H9 (cell line): Measurements from ENCODE around the gene DIO1. TPM values are rescaled to one million over a fixed set of nuclear protein-coding genes. Genes with fewer than 3 reads are reported as not detected.

Source experiments
- DNase-seq: peaks from one replicate; pipeline ENCODE4 v3.0.0-alpha.2; 2017
- H2AFZ ChIP-seq: one replicate; pipeline ENCODE4 v1.6.1; 2013; ENCODE audit warnings: mild to moderate bottlenecking, low read length, control low read depth, moderate library complexity
- H2AK5ac ChIP-seq: 2 replicates; pipeline ENCODE4 v1.6.1; 2013; ENCODE audit warnings: low read length, control low read depth, mixed read lengths; ENCODE audit not compliant: insufficient read length
- H2BK120ac ChIP-seq: one replicate; pipeline ENCODE4 v1.6.1; 2013; ENCODE audit warnings: low read depth, mild to moderate bottlenecking, low read length, control low read depth, inconsistent platforms; ENCODE audit not compliant: poor library complexity, severe bottlenecking
- H2BK12ac ChIP-seq: 2 replicates; pipeline ENCODE4 v1.6.1; 2013; ENCODE audit warnings: low read length, control low read depth, mixed read lengths, low read depth; ENCODE audit not compliant: insufficient read length
- H2BK15ac ChIP-seq: 2 replicates; pipeline ENCODE4 v1.6.1; 2013; ENCODE audit warnings: low read depth, low read length, control low read depth
- H2BK20ac ChIP-seq: one replicate; pipeline ENCODE4 v1.6.1; 2013; ENCODE audit warnings: low read depth, mild to moderate bottlenecking, low read length, control low read depth, inconsistent platforms; ENCODE audit not compliant: poor library complexity, severe bottlenecking
- H2BK5ac ChIP-seq: 2 replicates; pipeline ENCODE4 v1.6.1; 2013; ENCODE audit warnings: low read length, control low read depth, mixed read lengths; ENCODE audit not compliant: insufficient read length
- H3K14ac ChIP-seq: 2 replicates; pipeline ENCODE4 v1.6.1; 2013; ENCODE audit warnings: low read length, control low read depth; ENCODE audit not compliant: insufficient read depth
- H3K18ac ChIP-seq: 2 replicates; pipeline ENCODE4 v1.6.1; 2013; ENCODE audit warnings: low read depth, mild to moderate bottlenecking, mixed read lengths, low read length, control low read depth; ENCODE audit not compliant: insufficient read length
- H3K23ac ChIP-seq: 2 replicates; pipeline ENCODE4 v1.6.1; 2013; ENCODE audit warnings: low read length, control low read depth, mixed read lengths, low read depth; ENCODE audit not compliant: insufficient read length
- H3K23me2 ChIP-seq: 2 replicates; pipeline ENCODE4 v1.6.1; 2013; ENCODE audit warnings: low read depth, mild to moderate bottlenecking, mixed read lengths, low read length, control low read depth; ENCODE audit not compliant: insufficient read length, poor library complexity, severe bottlenecking
- H3K27ac ChIP-seq: 2 replicates; pipeline ENCODE4 v1.5.1; 2013; ENCODE audit warnings: low read length, control low read depth, mixed read lengths, low read depth; ENCODE audit not compliant: insufficient read length
- H3K27me3 ChIP-seq: 2 replicates; pipeline ENCODE4 v1.6.1; 2013; ENCODE audit warnings: low read length, control low read depth, inconsistent platforms; ENCODE audit not compliant: insufficient read depth
- H3K4ac ChIP-seq: 2 replicates; pipeline ENCODE4 v1.6.1; 2013; ENCODE audit warnings: low read depth, mild to moderate bottlenecking, control low read depth, inconsistent platforms, low read length, moderate library complexity
- H3K4me1 ChIP-seq: 2 replicates; pipeline ENCODE4 v1.6.1; 2013; ENCODE audit warnings: low read length, control low read depth, inconsistent platforms; ENCODE audit not compliant: insufficient read depth
- H3K4me2 ChIP-seq: 2 replicates; pipeline ENCODE4 v1.6.1; 2013; ENCODE audit warnings: low read length, control low read depth, mixed read lengths; ENCODE audit not compliant: insufficient read length, insufficient read depth
- H3K56ac ChIP-seq: 2 replicates; pipeline ENCODE4 v1.6.1; 2013; ENCODE audit warnings: low read depth, mild to moderate bottlenecking, mixed read lengths, low read length, control low read depth; ENCODE audit not compliant: insufficient read length
- H3K79me1 ChIP-seq: 2 replicates; pipeline ENCODE4 v1.6.1; 2013; ENCODE audit warnings: low read depth, mild to moderate bottlenecking, moderate library complexity, low read length, control low read depth, inconsistent platforms; ENCODE audit not compliant: insufficient read depth, poor library complexity, severe bottlenecking
- H3K79me2 ChIP-seq: 2 replicates; pipeline ENCODE4 v1.6.1; 2013; ENCODE audit warnings: low read length, control low read depth, inconsistent platforms; ENCODE audit not compliant: insufficient read depth
- H3K9ac ChIP-seq: 2 replicates; pipeline ENCODE4 v1.6.1; 2013; ENCODE audit warnings: low read length, control low read depth, mixed read lengths; ENCODE audit not compliant: insufficient read length; ENCODE audit errors: extremely low read depth
- H3K9me3 ChIP-seq: one replicate; pipeline ENCODE4 v1.6.1; 2013; ENCODE audit warnings: low read depth, low read length, inconsistent platforms; ENCODE audit not compliant: control insufficient read depth
- H3T11ph ChIP-seq: one replicate; pipeline ENCODE4 v1.6.1; 2013; ENCODE audit warnings: mild to moderate bottlenecking, low read length, control low read depth, inconsistent platforms
- H4K20me1 ChIP-seq: one replicate; pipeline ENCODE4 v1.6.1; 2013; ENCODE audit not compliant: control insufficient read depth, insufficient read length, insufficient read depth
- H4K5ac ChIP-seq: 2 replicates; pipeline ENCODE4 v1.6.1; 2013; ENCODE audit warnings: low read depth, mild to moderate bottlenecking, mixed read lengths, low read length, control low read depth; ENCODE audit not compliant: insufficient read length
- H4K8ac ChIP-seq: replicated peaks from 2 replicates; pipeline ENCODE4 v1.6.1; 2013; ENCODE audit warnings: low read length, control low read depth, mixed read lengths, low read depth; ENCODE audit not compliant: insufficient read length
- H4K91ac ChIP-seq: 2 replicates; pipeline ENCODE4 v1.6.1; 2013; ENCODE audit warnings: low read depth, mild to moderate bottlenecking, moderate library complexity, mixed read lengths, low read length, control low read depth; ENCODE audit not compliant: insufficient read length
- H3K27ac Mint-ChIP-seq, 3 experiments: 2 replicates in 2 of 3; 3 replicates in 1 of 3; pipeline ENCODE4 v1.8.0; 2020 to 2021; ENCODE audit warnings: mixed read lengths in 3 of 3, mild to moderate bottlenecking in 1 of 3, moderate library complexity in 1 of 3
- H3K27me3 Mint-ChIP-seq: 2 replicates; pipeline ENCODE4 v1.8.0; 2021; ENCODE audit warnings: low read depth, mild to moderate bottlenecking, moderate library complexity, mixed read lengths
- H3K36me3 Mint-ChIP-seq, 3 experiments: 2 replicates in 2 of 3; 3 replicates in 1 of 3; pipeline ENCODE4 v1.8.0; 2020 to 2021; ENCODE audit warnings: low read depth in 3 of 3, mixed read lengths in 3 of 3; ENCODE audit not compliant: insufficient read depth in 1 of 3
- H3K4me1 Mint-ChIP-seq, 2 experiments: 2 replicates each; pipeline ENCODE4 v1.8.0; 2020; ENCODE audit warnings: mixed read lengths in 2 of 2
- H3K4me3 Mint-ChIP-seq, 2 experiments: 2 replicates in 1 of 2; 3 replicates in 1 of 2; pipeline ENCODE4 v1.8.0; 2020 to 2021; ENCODE audit warnings: mild to moderate bottlenecking in 2 of 2, mixed read lengths in 2 of 2, moderate library complexity in 1 of 2
- H3K9me3 Mint-ChIP-seq, 2 experiments: 2 replicates in 1 of 2; 3 replicates in 1 of 2; pipeline ENCODE4 v1.8.0; 2020; ENCODE audit warnings: mild to moderate bottlenecking in 2 of 2, mixed read lengths in 2 of 2, moderate library complexity in 1 of 2
- WGBS: extraction: QIAGEN DNeasy Blood & Tissue Kit; methylation state at CpG from one replicate; pipeline ENCODE4 v1.1.7; 2013; ENCODE audit warnings: missing lambda C conversion rate, low lambda C conversion rate, mixed read lengths; ENCODE audit not compliant: insufficient read length; ENCODE audit errors: extremely low coverage; 5-methylcytosine and 5-hydroxymethylcytosine counted together
- total RNA-seq: library from RNA; stranded (reverse); gene quantifications from 2 replicates; pipeline ENCODE4 v1.2.1, GENCODE V29; 2021
- TF ChIP-seq, protein P1 (sequence below): fragments of 200-600 bp; sonication (generic); conservative IDR thresholded peaks from 3 replicates; pipeline ENCODE4 v1.8.0; 2021; ENCODE audit warnings: antibody characterized with exemption, mild to moderate bottlenecking

Gene DIO1
- total RNA-seq, 1 experiment from 2014 or later, result not detected

DNA sequence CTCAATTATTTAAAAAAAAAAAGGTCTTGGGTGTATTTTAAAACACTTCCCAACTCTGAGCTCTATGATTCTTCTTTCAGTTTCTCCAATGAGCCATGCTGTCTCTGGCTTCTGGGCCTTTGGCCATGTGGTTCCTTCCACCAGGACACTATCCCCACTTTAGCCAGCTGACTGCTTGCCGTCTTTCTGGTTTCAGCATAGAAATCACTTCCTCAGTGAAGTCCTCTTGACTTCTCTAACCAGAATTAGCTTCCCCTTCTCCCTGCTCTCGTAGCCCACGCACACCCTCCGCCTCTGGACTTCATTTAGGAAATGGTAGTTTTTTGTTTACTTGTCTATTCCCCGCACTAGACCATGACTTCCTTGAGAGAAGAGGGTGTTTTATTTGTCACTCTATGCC lies 1.1 kb upstream of the DIO1 start:
- no CpG with 5 or more reads among the region's 5 CpGs for WGBS
- H3K9me3 ChIP-seq, result no peaks in the 10 kb centered on the region
- no peak overlapping the region for H2BK5ac ChIP-seq
- no peak overlapping the region for H3K18ac ChIP-seq
- H4K20me1 ChIP-seq, result no peaks in the 10 kb centered on the region
- H3K9me3 Mint-ChIP-seq, result no peaks in the 10 kb centered on the region
- H3K4ac ChIP-seq, result no peak overlapping the region
- no peaks in the 10 kb centered on the region; the same call in 1 of the 2 replicates for H3K4me1 ChIP-seq
- no peak overlapping the region for H4K5ac ChIP-seq
- H3K27me3 Mint-ChIP-seq, result peaks cover 10% of the 10 kb centered on the region
- peaks cover 0 to 3% (median 0%) of the 10 kb centered on the region in 3 experiments; a peak in 1 of 7 replicates for H3K36me3 Mint-ChIP-seq
- H4K8ac ChIP-seq, result no peak overlapping the region
- H4K91ac ChIP-seq, result no peak overlapping the region
- no peaks in the 10 kb centered on the region for H3K79me2 ChIP-seq
- H2AK5ac ChIP-seq, result no peak overlapping the region
- H2BK15ac ChIP-seq, result no peak overlapping the region
- no peaks in the 10 kb centered on the region for H3K79me1 ChIP-seq
- H3K9ac ChIP-seq, result no peak overlapping the region
- no peak overlapping the region for H2BK12ac ChIP-seq
- no peaks in the 10 kb centered on the region for H3K23me2 ChIP-seq
- peaks cover 12 to 19% of the 10 kb centered on the region in 2 experiments for H3K4me1 Mint-ChIP-seq
- TF ChIP-seq, protein P1, sequence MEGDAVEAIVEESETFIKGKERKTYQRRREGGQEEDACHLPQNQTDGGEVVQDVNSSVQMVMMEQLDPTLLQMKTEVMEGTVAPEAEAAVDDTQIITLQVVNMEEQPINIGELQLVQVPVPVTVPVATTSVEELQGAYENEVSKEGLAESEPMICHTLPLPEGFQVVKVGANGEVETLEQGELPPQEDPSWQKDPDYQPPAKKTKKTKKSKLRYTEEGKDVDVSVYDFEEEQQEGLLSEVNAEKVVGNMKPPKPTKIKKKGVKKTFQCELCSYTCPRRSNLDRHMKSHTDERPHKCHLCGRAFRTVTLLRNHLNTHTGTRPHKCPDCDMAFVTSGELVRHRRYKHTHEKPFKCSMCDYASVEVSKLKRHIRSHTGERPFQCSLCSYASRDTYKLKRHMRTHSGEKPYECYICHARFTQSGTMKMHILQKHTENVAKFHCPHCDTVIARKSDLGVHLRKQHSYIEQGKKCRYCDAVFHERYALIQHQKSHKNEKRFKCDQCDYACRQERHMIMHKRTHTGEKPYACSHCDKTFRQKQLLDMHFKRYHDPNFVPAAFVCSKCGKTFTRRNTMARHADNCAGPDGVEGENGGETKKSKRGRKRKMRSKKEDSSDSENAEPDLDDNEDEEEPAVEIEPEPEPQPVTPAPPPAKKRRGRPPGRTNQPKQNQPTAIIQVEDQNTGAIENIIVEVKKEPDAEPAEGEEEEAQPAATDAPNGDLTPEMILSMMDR, result no peak
- no peak overlapping the region for H3K4me2 ChIP-seq
- H2BK20ac ChIP-seq, result no peak overlapping the region
- H2AFZ ChIP-seq, result no peak overlapping the region
- no peak for DNase-seq
- no peak overlapping the region for H2BK120ac ChIP-seq
- no peak overlapping the region for H3K4me3 Mint-ChIP-seq
- no peak overlapping the region for H3T11ph ChIP-seq
- H3K23ac ChIP-seq, result no peak overlapping the region
- H3K27ac Mint-ChIP-seq, result no peak overlapping the region
- no peak overlapping the region for H3K27ac ChIP-seq
- H3K56ac ChIP-seq, result no peak overlapping the region
- no peaks in the 10 kb centered on the region for H3K27me3 ChIP-seq
- H3K14ac ChIP-seq, result no peak overlapping the region
